ENCODE measurements around the gene C4A. TPM values are rescaled to one million over a fixed set of nuclear protein-coding genes. Genes with fewer than 3 reads are reported as not detected.

Gene C4A
- total RNA-seq, 1 donor from 2014 or later, result 4.6 TPM

DNA sequence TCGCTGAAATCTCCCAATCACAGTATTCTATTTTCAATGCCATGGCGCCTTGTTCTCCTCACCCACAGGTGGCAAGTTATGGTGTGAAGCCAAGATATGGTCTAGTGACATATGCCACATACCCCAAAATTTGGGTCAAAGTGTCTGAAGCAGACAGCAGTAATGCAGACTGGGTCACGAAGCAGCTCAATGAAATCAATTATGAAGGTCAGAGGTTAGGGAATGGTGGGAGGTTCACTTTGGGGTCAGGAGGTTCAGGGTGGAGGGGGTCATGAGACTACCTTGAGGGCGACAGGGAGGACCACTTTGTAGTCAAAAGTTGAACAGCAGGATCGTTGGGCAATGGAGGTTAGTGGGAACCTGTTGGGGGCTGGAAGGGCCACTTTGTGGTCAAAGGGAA, 33.6 kb upstream of the C4A start:
- no peak overlapping the region for H3K9ac ChIP-seq (ENCODE audit: low read length)
- Mint-ChIP-seq H3K4me1 (ENCODE audit: low read depth, unreplicated experiment) (peaks cover 11% of the 10 kb centered on the region), H3K27ac (ENCODE audit: unreplicated experiment) (no peak overlapping the region), H3K27me3 (ENCODE audit: low read depth, unreplicated experiment) (peaks cover 44% of the 10 kb centered on the region), H3K9me3 (ENCODE audit: unreplicated experiment) (no peaks in the 10 kb centered on the region), H3K36me3 (ENCODE audit: low read depth, unreplicated experiment) (peaks cover 13% of the 10 kb centered on the region), H3K4me3 (ENCODE audit: unreplicated experiment) (no peak overlapping the region)
- TF ChIP-seq, protein P1, sequence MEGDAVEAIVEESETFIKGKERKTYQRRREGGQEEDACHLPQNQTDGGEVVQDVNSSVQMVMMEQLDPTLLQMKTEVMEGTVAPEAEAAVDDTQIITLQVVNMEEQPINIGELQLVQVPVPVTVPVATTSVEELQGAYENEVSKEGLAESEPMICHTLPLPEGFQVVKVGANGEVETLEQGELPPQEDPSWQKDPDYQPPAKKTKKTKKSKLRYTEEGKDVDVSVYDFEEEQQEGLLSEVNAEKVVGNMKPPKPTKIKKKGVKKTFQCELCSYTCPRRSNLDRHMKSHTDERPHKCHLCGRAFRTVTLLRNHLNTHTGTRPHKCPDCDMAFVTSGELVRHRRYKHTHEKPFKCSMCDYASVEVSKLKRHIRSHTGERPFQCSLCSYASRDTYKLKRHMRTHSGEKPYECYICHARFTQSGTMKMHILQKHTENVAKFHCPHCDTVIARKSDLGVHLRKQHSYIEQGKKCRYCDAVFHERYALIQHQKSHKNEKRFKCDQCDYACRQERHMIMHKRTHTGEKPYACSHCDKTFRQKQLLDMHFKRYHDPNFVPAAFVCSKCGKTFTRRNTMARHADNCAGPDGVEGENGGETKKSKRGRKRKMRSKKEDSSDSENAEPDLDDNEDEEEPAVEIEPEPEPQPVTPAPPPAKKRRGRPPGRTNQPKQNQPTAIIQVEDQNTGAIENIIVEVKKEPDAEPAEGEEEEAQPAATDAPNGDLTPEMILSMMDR (IDR thresholded peaks at IDR 0.05; ENCODE audit: insufficient read depth, low read depth, low read length), result no peak
- no peak for TF ChIP-seq EZH2 (IDR thresholded peaks at IDR 0.05; ENCODE audit: insufficient read depth, low read length)
- peaks cover 7% of the 10 kb centered on the region for H3K4me1 ChIP-seq (ENCODE audit: insufficient read depth, low read length)
- peaks cover 3% of the 10 kb centered on the region for H3K27me3 ChIP-seq (ENCODE audit: insufficient read depth, low read length)
- H4K20me1 ChIP-seq (ENCODE audit: insufficient read depth, low read length), result no peaks in the 10 kb centered on the region
- no peak overlapping the region for H3K4me3 ChIP-seq (ENCODE audit: insufficient read depth, low read depth, low read length)
- H3K27ac ChIP-seq (ENCODE audit: low read depth, low read length), result no peak overlapping the region
- no peak for DNase-seq (ENCODE audit: low read depth)
- H3K9me3 ChIP-seq (ENCODE audit: insufficient read depth, low read depth, low read length), result no peaks in the 10 kb centered on the region
- H3K4me2 ChIP-seq (ENCODE audit: low read length), result no peak overlapping the region
- no peaks in the 10 kb centered on the region for H3K79me2 ChIP-seq (ENCODE audit: insufficient read depth, low read length)
- no peak overlapping the region for H2AFZ ChIP-seq (ENCODE audit: low read depth, low read length)
- peaks cover 14% of the 10 kb centered on the region for H3K36me3 ChIP-seq (ENCODE audit: insufficient read depth, low read length)
- no peak for FAIRE-seq

DNA sequence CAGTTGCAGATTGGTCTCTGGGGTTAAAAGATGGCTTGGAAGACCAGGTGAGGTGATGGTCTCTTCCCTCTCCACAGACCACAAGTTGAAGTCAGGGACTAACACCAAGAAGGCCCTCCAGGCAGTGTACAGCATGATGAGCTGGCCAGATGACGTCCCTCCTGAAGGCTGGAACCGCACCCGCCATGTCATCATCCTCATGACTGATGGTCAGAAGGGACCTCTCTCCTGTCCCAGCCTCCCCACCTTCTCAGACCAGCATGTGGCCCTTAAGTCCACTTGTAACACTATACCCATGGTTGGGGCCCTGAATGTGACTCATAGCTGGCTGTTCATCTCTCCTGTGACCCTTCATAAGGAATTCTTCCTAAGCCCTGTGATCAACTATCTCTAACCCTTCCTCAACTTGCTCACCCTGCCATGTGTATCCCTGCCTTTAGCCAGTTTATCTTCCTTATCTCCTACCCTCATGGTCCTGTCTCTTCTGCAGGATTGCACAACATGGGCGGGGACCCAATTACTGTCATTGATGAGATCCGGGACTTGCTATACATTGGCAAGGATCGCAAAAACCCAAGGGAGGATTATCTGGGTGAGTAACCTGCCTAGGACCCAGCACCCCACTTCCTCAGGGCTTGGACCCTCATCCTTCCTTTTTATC, 33.0 kb upstream of the C4A start:
- DNase-seq (ENCODE audit: low read depth) (peak; percentile 9), FAIRE-seq (no peak)
- Mint-ChIP-seq H3K4me3 (ENCODE audit: unreplicated experiment) (peak overlapping the region; percentile 37), H3K27me3 (ENCODE audit: low read depth, unreplicated experiment) (peaks cover 38% of the 10 kb centered on the region), H3K4me1 (ENCODE audit: low read depth, unreplicated experiment) (peaks cover 11% of the 10 kb centered on the region), H3K9me3 (ENCODE audit: unreplicated experiment) (no peaks in the 10 kb centered on the region), H3K36me3 (ENCODE audit: low read depth, unreplicated experiment) (peaks cover 13% of the 10 kb centered on the region), H3K27ac (ENCODE audit: unreplicated experiment) (peak overlapping the region; percentile 20)
- TF ChIP-seq EZH2 (IDR thresholded peaks at IDR 0.05; ENCODE audit: insufficient read depth, low read length), result no peak
- TF ChIP-seq, protein P1 (IDR thresholded peaks at IDR 0.05; ENCODE audit: insufficient read depth, low read depth, low read length), result no peak
- H3K79me2 ChIP-seq (ENCODE audit: insufficient read depth, low read length), result no peaks in the 10 kb centered on the region
- H4K20me1 ChIP-seq (ENCODE audit: insufficient read depth, low read length), result no peaks in the 10 kb centered on the region
- no peak overlapping the region for H3K4me2 ChIP-seq (ENCODE audit: low read length)
- no peak overlapping the region for H3K9ac ChIP-seq (ENCODE audit: low read length)
- H3K27ac ChIP-seq (ENCODE audit: low read depth, low read length), result no peak overlapping the region
- no peak overlapping the region for H2AFZ ChIP-seq (ENCODE audit: low read depth, low read length)
- peaks cover 17% of the 10 kb centered on the region for H3K36me3 ChIP-seq (ENCODE audit: insufficient read depth, low read length)
- H3K9me3 ChIP-seq (ENCODE audit: insufficient read depth, low read depth, low read length), result no peaks in the 10 kb centered on the region
- no peak overlapping the region for H3K4me3 ChIP-seq (ENCODE audit: insufficient read depth, low read depth, low read length)
- peaks cover 7% of the 10 kb centered on the region for H3K4me1 ChIP-seq (ENCODE audit: insufficient read depth, low read length)
- H3K27me3 ChIP-seq (ENCODE audit: insufficient read depth, low read length), result peaks cover 2% of the 10 kb centered on the region

DNA sequence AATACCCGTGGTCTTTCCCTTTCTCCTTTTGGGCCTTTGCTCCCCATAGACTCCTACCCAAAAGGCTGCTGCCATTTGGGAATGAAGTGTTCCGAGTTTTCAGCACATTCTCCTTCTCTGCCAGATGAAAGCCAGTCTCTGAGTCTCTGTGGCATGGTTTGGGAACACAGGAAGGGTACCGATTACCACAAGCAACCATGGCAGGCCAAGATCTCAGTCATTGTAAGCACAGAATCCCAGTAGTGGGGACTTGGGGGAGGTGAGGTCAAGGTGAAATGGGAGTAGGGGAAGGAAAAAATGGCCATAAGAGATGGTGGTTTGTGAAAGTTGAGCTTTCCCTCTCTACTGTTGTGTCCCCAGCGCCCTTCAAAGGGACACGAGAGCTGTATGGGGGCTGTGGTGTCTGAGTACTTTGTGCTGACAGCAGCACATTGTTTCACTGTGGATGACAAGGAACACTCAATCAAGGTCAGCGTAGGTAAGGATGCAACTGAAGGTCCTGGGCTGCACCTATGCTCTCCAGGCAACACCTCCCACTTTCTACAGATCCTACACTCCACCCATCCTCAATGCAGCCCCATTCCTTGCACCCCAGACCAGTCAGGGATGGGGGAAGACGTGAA, 31.8 kb upstream of the C4A start:
- H3K36me3 ChIP-seq (ENCODE audit: insufficient read depth, low read length), result peaks cover 28% of the 10 kb centered on the region
- no peak for DNase-seq (ENCODE audit: low read depth)
- H3K9me3 ChIP-seq (ENCODE audit: insufficient read depth, low read depth, low read length), result no peaks in the 10 kb centered on the region
- H3K27ac ChIP-seq (ENCODE audit: low read depth, low read length), result no peak overlapping the region
- peaks cover 11% of the 10 kb centered on the region for H3K4me1 Mint-ChIP-seq (ENCODE audit: low read depth, unreplicated experiment)
- H3K27me3 Mint-ChIP-seq (ENCODE audit: low read depth, unreplicated experiment), result peaks cover 30% of the 10 kb centered on the region
- no peak for FAIRE-seq
- no peak overlapping the region for H2AFZ ChIP-seq (ENCODE audit: low read depth, low read length)
- H3K79me2 ChIP-seq (ENCODE audit: insufficient read depth, low read length), result no peaks in the 10 kb centered on the region
- peaks cover 7% of the 10 kb centered on the region for H3K4me1 ChIP-seq (ENCODE audit: insufficient read depth, low read length)
- no peak overlapping the region for H3K9ac ChIP-seq (ENCODE audit: low read length)
- no peak overlapping the region for H3K4me3 ChIP-seq (ENCODE audit: insufficient read depth, low read depth, low read length)
- TF ChIP-seq, protein P1 (IDR thresholded peaks at IDR 0.05; ENCODE audit: insufficient read depth, low read depth, low read length), result no peak
- peaks cover 22% of the 10 kb centered on the region for H3K36me3 Mint-ChIP-seq (ENCODE audit: low read depth, unreplicated experiment)
- no peaks in the 10 kb centered on the region for H3K9me3 Mint-ChIP-seq (ENCODE audit: unreplicated experiment)
- H3K4me2 ChIP-seq (ENCODE audit: low read length), result no peak overlapping the region
- H3K4me3 Mint-ChIP-seq (ENCODE audit: unreplicated experiment), result no peak overlapping the region
- no peaks in the 10 kb centered on the region for H4K20me1 ChIP-seq (ENCODE audit: insufficient read depth, low read length)
- H3K27me3 ChIP-seq (ENCODE audit: insufficient read depth, low read length), result no peaks in the 10 kb centered on the region
- no peak overlapping the region for H3K27ac Mint-ChIP-seq (ENCODE audit: unreplicated experiment)

Measured in astrocyte (in vitro differentiated cells and primary cell).